ENCODE results near the gene BUD23. TPM values are rescaled to one million over a fixed set of nuclear protein-coding genes. Genes with fewer than 3 reads are reported as not detected.

BUD23 gene
- total and polyA plus RNA-seq, 2 experiments from 2014 or later = 62.1 to 117 TPM

DNA sequence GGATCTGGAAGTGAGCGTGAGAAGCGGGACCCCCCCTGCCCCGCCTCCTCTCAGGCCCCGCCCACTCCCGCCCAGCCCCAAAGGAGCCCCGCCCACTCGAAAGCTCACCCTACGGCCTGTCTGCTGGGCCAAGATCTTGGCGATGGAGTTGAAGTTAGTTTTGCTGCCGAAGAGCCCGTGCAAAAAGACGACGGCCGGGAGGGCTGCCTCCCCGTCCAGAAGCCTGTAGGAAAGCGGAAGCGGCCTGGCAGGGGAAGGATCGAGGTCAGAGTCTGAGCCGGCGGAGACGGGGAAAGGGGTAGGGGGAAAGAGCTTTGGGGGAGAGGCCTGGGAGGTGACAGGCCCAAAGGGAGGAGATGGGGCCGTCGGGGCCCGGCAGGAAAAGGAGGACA is 54.8 kb downstream of the BUD23 start:
- peak overlapping the region; percentile 90 for H3K4me3 Mint-ChIP-seq
- no peaks in the 10 kb centered on the region for H3K9me3 Mint-ChIP-seq
- H3K36me3 ChIP-seq (ENCODE audit: insufficient read depth) = 0 out of 2 replicates have a peak, but pooled peaks cover 3% of the 10 kb centered on the region
- no peaks in the 10 kb centered on the region for H3K9me2 ChIP-seq (ENCODE audit: insufficient read depth)
- DNase-seq (ENCODE audit: low spot score) (peak; percentile 78), ATAC-seq (peak; percentile 4)
- no peaks in the 10 kb centered on the region; the same call in 1 of the 2 replicates for H3K79me2 ChIP-seq (replicated peaks; ENCODE audit: insufficient read depth)
- peaks cover 26% of the 10 kb centered on the region for H3K27me3 ChIP-seq (ENCODE audit: insufficient read depth)
- TF ChIP-seq, protein P1, sequence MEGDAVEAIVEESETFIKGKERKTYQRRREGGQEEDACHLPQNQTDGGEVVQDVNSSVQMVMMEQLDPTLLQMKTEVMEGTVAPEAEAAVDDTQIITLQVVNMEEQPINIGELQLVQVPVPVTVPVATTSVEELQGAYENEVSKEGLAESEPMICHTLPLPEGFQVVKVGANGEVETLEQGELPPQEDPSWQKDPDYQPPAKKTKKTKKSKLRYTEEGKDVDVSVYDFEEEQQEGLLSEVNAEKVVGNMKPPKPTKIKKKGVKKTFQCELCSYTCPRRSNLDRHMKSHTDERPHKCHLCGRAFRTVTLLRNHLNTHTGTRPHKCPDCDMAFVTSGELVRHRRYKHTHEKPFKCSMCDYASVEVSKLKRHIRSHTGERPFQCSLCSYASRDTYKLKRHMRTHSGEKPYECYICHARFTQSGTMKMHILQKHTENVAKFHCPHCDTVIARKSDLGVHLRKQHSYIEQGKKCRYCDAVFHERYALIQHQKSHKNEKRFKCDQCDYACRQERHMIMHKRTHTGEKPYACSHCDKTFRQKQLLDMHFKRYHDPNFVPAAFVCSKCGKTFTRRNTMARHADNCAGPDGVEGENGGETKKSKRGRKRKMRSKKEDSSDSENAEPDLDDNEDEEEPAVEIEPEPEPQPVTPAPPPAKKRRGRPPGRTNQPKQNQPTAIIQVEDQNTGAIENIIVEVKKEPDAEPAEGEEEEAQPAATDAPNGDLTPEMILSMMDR (conservative IDR thresholded peaks at IDR 0.05; ENCODE audit: low read depth in 2 of 2) = no peak
- H3K27me3 Mint-ChIP-seq (ENCODE audit: insufficient read depth, low read depth, poor library complexity) = peaks cover 28% of the 10 kb centered on the region
- H3F3A ChIP-seq (replicated peaks; ENCODE audit: low read depth) = peaks cover 8% of the 10 kb centered on the region
- H3K27ac ChIP-seq (ENCODE audit: low read depth) = peak overlapping the region; percentile 92
- peaks cover 21% of the 10 kb centered on the region for H3K4me1 ChIP-seq (ENCODE audit: insufficient read depth)
- H3K4me1 Mint-ChIP-seq = peaks cover 30% of the 10 kb centered on the region
- H3K27ac Mint-ChIP-seq = peak overlapping the region; percentile 90
- H2AFZ ChIP-seq = peak overlapping the region; percentile 43; the same call in 1 of the 2 replicates
- H3K4me2 ChIP-seq = peak overlapping the region; percentile 98
- H3K4me3 ChIP-seq = peak overlapping the region; percentile 90
- peaks cover 13% of the 10 kb centered on the region for H4K20me1 ChIP-seq (replicated peaks; ENCODE audit: insufficient read depth)
- peaks cover 8% of the 10 kb centered on the region for H3K36me3 Mint-ChIP-seq (ENCODE audit: low read depth)

DNA sequence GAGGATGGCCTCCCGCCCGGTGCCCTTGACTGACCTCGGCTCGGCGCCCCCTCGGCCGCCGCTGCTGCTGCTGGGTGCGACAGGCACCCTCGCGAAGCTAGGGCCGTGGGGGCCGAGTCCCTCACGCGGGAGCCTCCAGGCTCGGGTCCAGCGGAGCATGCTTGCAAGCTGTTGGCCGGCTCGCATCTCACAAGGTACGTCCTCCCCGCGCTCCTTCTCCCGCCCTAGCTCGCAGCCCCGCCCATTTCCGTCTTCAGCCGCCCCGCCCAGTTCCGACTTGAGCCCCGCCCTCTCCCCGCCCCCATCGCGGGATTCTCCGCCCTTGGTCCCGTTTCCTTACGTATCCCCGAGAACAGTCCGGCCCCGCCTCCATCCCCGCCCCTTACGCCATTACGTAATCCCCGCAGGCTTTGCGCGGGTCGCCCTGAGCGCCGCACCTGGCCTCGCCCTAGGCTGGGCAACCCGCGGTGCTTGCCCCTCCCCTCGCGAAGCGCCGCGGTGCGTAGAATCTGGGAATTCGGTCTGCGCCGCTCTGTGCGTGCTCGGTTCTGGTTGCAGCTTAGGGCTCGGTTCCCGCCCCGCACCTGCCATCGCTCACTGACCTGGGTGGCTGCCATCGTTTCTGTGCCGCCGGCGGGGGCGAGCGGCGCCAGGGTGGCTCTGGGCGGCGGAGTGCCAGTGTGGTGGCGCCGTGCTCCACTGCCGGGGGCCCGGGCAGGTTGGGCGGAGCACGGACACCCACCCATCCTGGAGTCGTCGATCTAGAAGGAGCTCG is 55.4 kb downstream of the BUD23 start, which contains the start of gene ABHD11:
Gene ABHD11, minus strand, starts transcription at position 191 of the 775 bp plus-strand sequence. Its CDS starts 32 bp downstream, at position 159.
- peak within 1 kb of the TSS; percentile 92 for H3K27ac ChIP-seq (ENCODE audit: low read depth)
- TF ChIP-seq, protein P1 (conservative IDR thresholded peaks at IDR 0.05; ENCODE audit: low read depth in 2 of 2) = no peak
- TF ChIP-seq, protein P2, sequence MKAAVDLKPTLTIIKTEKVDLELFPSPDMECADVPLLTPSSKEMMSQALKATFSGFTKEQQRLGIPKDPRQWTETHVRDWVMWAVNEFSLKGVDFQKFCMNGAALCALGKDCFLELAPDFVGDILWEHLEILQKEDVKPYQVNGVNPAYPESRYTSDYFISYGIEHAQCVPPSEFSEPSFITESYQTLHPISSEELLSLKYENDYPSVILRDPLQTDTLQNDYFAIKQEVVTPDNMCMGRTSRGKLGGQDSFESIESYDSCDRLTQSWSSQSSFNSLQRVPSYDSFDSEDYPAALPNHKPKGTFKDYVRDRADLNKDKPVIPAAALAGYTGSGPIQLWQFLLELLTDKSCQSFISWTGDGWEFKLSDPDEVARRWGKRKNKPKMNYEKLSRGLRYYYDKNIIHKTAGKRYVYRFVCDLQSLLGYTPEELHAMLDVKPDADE (IDR thresholded peaks at IDR 0.05) = no peak
- TF ChIP-seq STAT1 (IDR thresholded peaks at IDR 0.05; ENCODE audit: unreplicated experiment) (no peak), CREB1 (CRISPR knock-in tag; IDR thresholded peaks at IDR 0.05; ENCODE audit: low read depth) (peak; percentile 77), NANOG (IDR thresholded peaks at IDR 0.05; ENCODE audit: borderline replicate concordance) (no peak), EZH2phosphoT487 (IDR thresholded peaks at IDR 0.05; ENCODE audit: unreplicated experiment) (no peak), EZH2 (IDR thresholded peaks at IDR 0.05; ENCODE audit: low read depth, unreplicated experiment) (no peak), POLR2AphosphoS5 (IDR thresholded peaks at IDR 0.05; ENCODE audit: low read depth) (peak; percentile 76)
- TF ChIP-seq, protein P3, sequence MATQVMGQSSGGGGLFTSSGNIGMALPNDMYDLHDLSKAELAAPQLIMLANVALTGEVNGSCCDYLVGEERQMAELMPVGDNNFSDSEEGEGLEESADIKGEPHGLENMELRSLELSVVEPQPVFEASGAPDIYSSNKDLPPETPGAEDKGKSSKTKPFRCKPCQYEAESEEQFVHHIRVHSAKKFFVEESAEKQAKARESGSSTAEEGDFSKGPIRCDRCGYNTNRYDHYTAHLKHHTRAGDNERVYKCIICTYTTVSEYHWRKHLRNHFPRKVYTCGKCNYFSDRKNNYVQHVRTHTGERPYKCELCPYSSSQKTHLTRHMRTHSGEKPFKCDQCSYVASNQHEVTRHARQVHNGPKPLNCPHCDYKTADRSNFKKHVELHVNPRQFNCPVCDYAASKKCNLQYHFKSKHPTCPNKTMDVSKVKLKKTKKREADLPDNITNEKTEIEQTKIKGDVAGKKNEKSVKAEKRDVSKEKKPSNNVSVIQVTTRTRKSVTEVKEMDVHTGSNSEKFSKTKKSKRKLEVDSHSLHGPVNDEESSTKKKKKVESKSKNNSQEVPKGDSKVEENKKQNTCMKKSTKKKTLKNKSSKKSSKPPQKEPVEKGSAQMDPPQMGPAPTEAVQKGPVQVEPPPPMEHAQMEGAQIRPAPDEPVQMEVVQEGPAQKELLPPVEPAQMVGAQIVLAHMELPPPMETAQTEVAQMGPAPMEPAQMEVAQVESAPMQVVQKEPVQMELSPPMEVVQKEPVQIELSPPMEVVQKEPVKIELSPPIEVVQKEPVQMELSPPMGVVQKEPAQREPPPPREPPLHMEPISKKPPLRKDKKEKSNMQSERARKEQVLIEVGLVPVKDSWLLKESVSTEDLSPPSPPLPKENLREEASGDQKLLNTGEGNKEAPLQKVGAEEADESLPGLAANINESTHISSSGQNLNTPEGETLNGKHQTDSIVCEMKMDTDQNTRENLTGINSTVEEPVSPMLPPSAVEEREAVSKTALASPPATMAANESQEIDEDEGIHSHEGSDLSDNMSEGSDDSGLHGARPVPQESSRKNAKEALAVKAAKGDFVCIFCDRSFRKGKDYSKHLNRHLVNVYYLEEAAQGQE (IDR thresholded peaks at IDR 0.05; ENCODE audit: unreplicated experiment) = no peak

More for the DNA sequence above, 55.4 kb downstream of the BUD23 start, which contains the start of gene ABHD11:
- H3K27me3 ChIP-seq (ENCODE audit: insufficient read depth) = peaks cover 30% of the 10 kb centered on the region
- DNase-seq (ENCODE audit: low spot score) = peak; percentile 97
- Mint-ChIP-seq H3K4me1 (peaks cover 35% of the 10 kb centered on the region), H3K36me3 (ENCODE audit: low read depth) (peaks cover 8% of the 10 kb centered on the region), H3K27ac (peak within 1 kb of the TSS; percentile 95), H3K4me3 (peak within 1 kb of the TSS; percentile 90), H3K27me3 (ENCODE audit: insufficient read depth, low read depth, poor library complexity) (peaks cover 33% of the 10 kb centered on the region), H3K9me3 (no peaks in the 10 kb centered on the region)
- H2AFZ ChIP-seq = peak within 1 kb of the TSS; percentile 84
- peak; percentile 52 for ATAC-seq
- H3F3A ChIP-seq (replicated peaks; ENCODE audit: low read depth) = peaks cover 8% of the 10 kb centered on the region
- H4K20me1 ChIP-seq (replicated peaks; ENCODE audit: insufficient read depth) = peaks cover 13% of the 10 kb centered on the region
- peaks cover 27% of the 10 kb centered on the region for H3K4me1 ChIP-seq (ENCODE audit: insufficient read depth)
- H3K4me3 ChIP-seq = peak within 1 kb of the TSS; percentile 90
- 0 out of 2 replicates have a peak, but pooled peaks cover 3% of the 10 kb centered on the region for H3K36me3 ChIP-seq (ENCODE audit: insufficient read depth)
- peak within 1 kb of the TSS; percentile 98 for H3K4me2 ChIP-seq
- H3K79me2 ChIP-seq (replicated peaks; ENCODE audit: insufficient read depth) = no peaks in the 10 kb centered on the region; the same call in 1 of the 2 replicates
- H3K9me2 ChIP-seq (ENCODE audit: insufficient read depth) = no peaks in the 10 kb centered on the region

Data from GM23338 (cell line).